Astrocyte (in vitro differentiated cells and primary cell): ENCODE measurements around the gene SLC17A7. TPM values are rescaled to one million over a fixed set of nuclear protein-coding genes. Genes with fewer than 3 reads are reported as not detected.

ENCODE experiments used
- DNase-seq: peaks from one replicate; pipeline ENCODE4 v3.0.0-alpha.2; 2010; ENCODE audit warnings: low read depth
- FAIRE-seq: peaks from 2 replicates; lab custom pipeline; 2011; peaks lifted over from hg19 to GRCh38; lab: Jason Lieb, UNC
- H2AFZ ChIP-seq: 2 replicates; pipeline ENCODE4 v1.6.0; 2012; ENCODE audit warnings: low read depth, low read length, inconsistent platforms
- H3K27ac ChIP-seq: 2 replicates; pipeline ENCODE4 v1.5.1; 2011; ENCODE audit warnings: low read depth, low read length, inconsistent platforms
- H3K27me3 ChIP-seq: 2 replicates; pipeline ENCODE4 v1.6.0; 2011; ENCODE audit warnings: low read length, inconsistent platforms; ENCODE audit not compliant: insufficient read depth
- H3K36me3 ChIP-seq: 2 replicates; pipeline ENCODE4 v1.5.1; 2011; ENCODE audit warnings: low read length, inconsistent platforms; ENCODE audit not compliant: insufficient read depth
- H3K4me1 ChIP-seq: 2 replicates; pipeline ENCODE4 v1.5.1; 2011; ENCODE audit warnings: low read length, inconsistent platforms; ENCODE audit not compliant: insufficient read depth
- H3K4me2 ChIP-seq: 2 replicates; pipeline ENCODE4 v1.6.0; 2012; ENCODE audit warnings: low read length, inconsistent platforms
- H3K4me3 ChIP-seq: 2 replicates; pipeline ENCODE4 v1.5.1; 2011; ENCODE audit warnings: low read depth, mild to moderate bottlenecking, low read length, inconsistent platforms; ENCODE audit not compliant: insufficient read depth
- H3K79me2 ChIP-seq: 2 replicates; pipeline ENCODE4 v1.6.0; 2012; ENCODE audit warnings: mild to moderate bottlenecking, low read length, inconsistent platforms; ENCODE audit not compliant: insufficient read depth
- H3K9ac ChIP-seq: 2 replicates; pipeline ENCODE4 v1.6.0; 2012; ENCODE audit warnings: mild to moderate bottlenecking, low read length, inconsistent platforms
- H3K9me3 ChIP-seq: 2 replicates; pipeline ENCODE4 v1.5.1; 2012; ENCODE audit warnings: low read depth, mild to moderate bottlenecking, low read length, inconsistent platforms; ENCODE audit not compliant: insufficient read depth
- H4K20me1 ChIP-seq: 2 replicates; pipeline ENCODE4 v1.6.0; 2012; ENCODE audit warnings: low read length, inconsistent platforms; ENCODE audit not compliant: insufficient read depth
- H3K27ac Mint-ChIP-seq: one replicate; pipeline ENCODE4 v1.8.0; 2021; ENCODE audit warnings: mild to moderate bottlenecking, mixed read lengths; ENCODE audit not compliant: unreplicated experiment
- H3K27me3 Mint-ChIP-seq: one replicate; pipeline ENCODE4 v1.8.0; 2021; ENCODE audit warnings: low read depth, mixed read lengths; ENCODE audit not compliant: unreplicated experiment
- H3K36me3 Mint-ChIP-seq: one replicate; pipeline ENCODE4 v1.8.0; 2021; ENCODE audit warnings: low read depth, mixed read lengths; ENCODE audit not compliant: unreplicated experiment
- H3K4me1 Mint-ChIP-seq: one replicate; pipeline ENCODE4 v1.8.0; 2021; ENCODE audit warnings: low read depth, mixed read lengths; ENCODE audit not compliant: unreplicated experiment
- H3K4me3 Mint-ChIP-seq: one replicate; pipeline ENCODE4 v1.8.0; 2021; ENCODE audit warnings: mild to moderate bottlenecking, moderate library complexity, mixed read lengths; ENCODE audit not compliant: unreplicated experiment
- H3K9me3 Mint-ChIP-seq: one replicate; pipeline ENCODE4 v1.8.0; 2021; ENCODE audit warnings: mild to moderate bottlenecking, mixed read lengths; ENCODE audit not compliant: unreplicated experiment
- EZH2 ChIP-seq: IDR thresholded peaks from 2 replicates; pipeline ENCODE4 v1.6.1; 2012; ENCODE audit warnings: mild to moderate bottlenecking, low read length, inconsistent platforms; ENCODE audit not compliant: insufficient read depth
- total RNA-seq: library from RNA; stranded (reverse); gene quantifications from 2 replicates; pipeline ENCODE4 v1.2.1, GENCODE V29; 2021
- TF ChIP-seq, protein P1 (sequence below): IDR thresholded peaks from 2 replicates; pipeline ENCODE4 v1.5.1; 2011; ENCODE audit warnings: low read depth, mild to moderate bottlenecking, inconsistent platforms, low read length, moderate library complexity; ENCODE audit not compliant: insufficient read depth

SLC17A7 gene
- total RNA-seq, 1 donor from 2014 or later = 0.16 TPM

DNA sequence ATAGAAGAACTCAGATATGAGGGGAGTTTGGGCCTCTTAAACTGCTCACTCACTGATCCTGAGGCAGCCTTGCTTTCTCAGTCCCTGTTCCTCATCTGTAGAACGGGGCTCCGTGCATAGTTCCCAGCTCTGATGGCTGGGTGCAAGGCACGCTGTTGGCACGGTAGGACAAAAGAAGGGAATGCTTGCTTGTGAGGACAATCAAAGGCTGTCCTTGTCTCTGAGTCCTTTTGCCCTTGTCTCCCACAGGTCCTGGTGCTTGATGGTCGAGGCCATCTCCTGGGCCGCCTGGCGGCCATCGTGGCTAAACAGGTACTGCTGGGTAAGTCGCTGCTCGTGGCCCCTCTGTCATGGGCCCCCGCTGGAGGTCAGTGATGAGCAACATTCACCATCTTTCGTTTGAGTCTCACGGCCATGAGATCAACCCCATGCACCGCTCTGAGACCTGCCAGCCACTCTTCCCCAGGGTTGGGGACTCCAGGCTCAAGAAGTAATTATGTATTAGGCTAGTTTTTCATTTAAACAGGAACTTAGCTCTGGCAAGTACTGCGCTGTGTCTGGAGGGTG lies 48.4 kb upstream of the SLC17A7 start:
- Mint-ChIP-seq H3K9me3 (no peaks in the 10 kb centered on the region), H3K27ac (peak overlapping the region; percentile 92), H3K36me3 (peaks cover 37% of the 10 kb centered on the region), H3K4me3 (peak overlapping the region; percentile 94), H3K4me1 (peaks cover 25% of the 10 kb centered on the region), H3K27me3 (no peaks in the 10 kb centered on the region)
- peaks cover 55% of the 10 kb centered on the region for H4K20me1 ChIP-seq
- no peaks in the 10 kb centered on the region for H3K27me3 ChIP-seq
- peak overlapping the region; percentile 97 for H3K9ac ChIP-seq
- H3K4me3 ChIP-seq = peak overlapping the region; percentile 98
- no peak for FAIRE-seq
- peak overlapping the region; percentile 81 for H3K27ac ChIP-seq
- H3K36me3 ChIP-seq = peaks cover 36% of the 10 kb centered on the region
- H3K4me1 ChIP-seq = peaks cover 14% of the 10 kb centered on the region
- no peak for DNase-seq
- H3K4me2 ChIP-seq = peak overlapping the region; percentile 91
- H3K79me2 ChIP-seq = peaks cover 38% of the 10 kb centered on the region
- no peak overlapping the region for H2AFZ ChIP-seq
- no peaks in the 10 kb centered on the region for H3K9me3 ChIP-seq
- TF ChIP-seq EZH2 = no peak
- TF ChIP-seq, protein P1, sequence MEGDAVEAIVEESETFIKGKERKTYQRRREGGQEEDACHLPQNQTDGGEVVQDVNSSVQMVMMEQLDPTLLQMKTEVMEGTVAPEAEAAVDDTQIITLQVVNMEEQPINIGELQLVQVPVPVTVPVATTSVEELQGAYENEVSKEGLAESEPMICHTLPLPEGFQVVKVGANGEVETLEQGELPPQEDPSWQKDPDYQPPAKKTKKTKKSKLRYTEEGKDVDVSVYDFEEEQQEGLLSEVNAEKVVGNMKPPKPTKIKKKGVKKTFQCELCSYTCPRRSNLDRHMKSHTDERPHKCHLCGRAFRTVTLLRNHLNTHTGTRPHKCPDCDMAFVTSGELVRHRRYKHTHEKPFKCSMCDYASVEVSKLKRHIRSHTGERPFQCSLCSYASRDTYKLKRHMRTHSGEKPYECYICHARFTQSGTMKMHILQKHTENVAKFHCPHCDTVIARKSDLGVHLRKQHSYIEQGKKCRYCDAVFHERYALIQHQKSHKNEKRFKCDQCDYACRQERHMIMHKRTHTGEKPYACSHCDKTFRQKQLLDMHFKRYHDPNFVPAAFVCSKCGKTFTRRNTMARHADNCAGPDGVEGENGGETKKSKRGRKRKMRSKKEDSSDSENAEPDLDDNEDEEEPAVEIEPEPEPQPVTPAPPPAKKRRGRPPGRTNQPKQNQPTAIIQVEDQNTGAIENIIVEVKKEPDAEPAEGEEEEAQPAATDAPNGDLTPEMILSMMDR = no peak

DNA sequence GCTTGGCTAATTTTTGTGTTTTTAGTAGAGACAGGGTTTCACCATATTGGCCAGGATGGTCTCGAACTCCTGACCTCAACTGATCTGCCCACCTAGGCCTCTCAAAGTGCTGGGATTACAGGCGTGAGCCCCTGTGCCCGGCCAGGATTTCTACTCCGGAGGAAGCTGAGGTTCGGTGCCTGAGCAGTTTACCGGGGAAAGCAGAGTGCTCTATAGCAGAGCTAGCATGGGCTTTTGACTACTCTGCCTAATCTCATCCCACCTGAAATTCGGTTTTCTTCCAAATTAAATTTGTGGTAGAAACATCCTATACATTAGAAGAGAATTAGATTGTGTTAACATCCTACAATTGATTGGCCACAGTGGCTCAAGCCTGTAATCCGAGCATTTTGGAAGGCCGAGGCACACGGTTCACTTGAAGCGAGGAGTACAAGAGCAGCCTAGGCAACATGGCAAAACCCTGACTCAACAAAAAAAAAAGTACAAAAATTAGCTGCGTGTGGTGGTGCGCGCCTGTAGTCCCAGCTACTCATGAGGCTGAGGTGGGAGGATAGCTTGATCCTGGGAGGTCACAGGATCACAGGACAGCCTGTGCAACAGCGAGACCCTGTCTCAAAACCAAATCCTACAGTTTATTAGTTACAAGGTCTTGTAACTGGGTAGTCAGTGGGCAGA lies 47.7 kb upstream of the SLC17A7 start:
- TF ChIP-seq EZH2 = no peak
- TF ChIP-seq, protein P1 = no peak
- no peaks in the 10 kb centered on the region for H3K9me3 ChIP-seq
- Mint-ChIP-seq H3K27me3 (no peaks in the 10 kb centered on the region), H3K4me3 (peak overlapping the region; percentile 94), H3K9me3 (no peaks in the 10 kb centered on the region), H3K4me1 (peaks cover 25% of the 10 kb centered on the region), H3K36me3 (peaks cover 37% of the 10 kb centered on the region), H3K27ac (peak overlapping the region; percentile 92)
- DNase-seq (no peak), FAIRE-seq (no peak)
- H4K20me1 ChIP-seq = peaks cover 55% of the 10 kb centered on the region
- peak overlapping the region; percentile 98 for H3K4me3 ChIP-seq
- H3K27ac ChIP-seq = peak overlapping the region; percentile 81
- peaks cover 36% of the 10 kb centered on the region for H3K36me3 ChIP-seq
- H3K79me2 ChIP-seq = peaks cover 38% of the 10 kb centered on the region
- peak overlapping the region; percentile 91 for H3K4me2 ChIP-seq
- H3K4me1 ChIP-seq = peaks cover 14% of the 10 kb centered on the region
- peak overlapping the region; percentile 97 for H3K9ac ChIP-seq
- H3K27me3 ChIP-seq = no peaks in the 10 kb centered on the region
- no peak overlapping the region for H2AFZ ChIP-seq
